Measurements from ENCODE around the gene LGALS7. TPM values are rescaled to one million over a fixed set of nuclear protein-coding genes. Genes with fewer than 3 reads are reported as not detected.
A peak's percentile ranks its signal among the peaks of the same experiment; 100 is the strongest.
"Not testable (repeated sequence)": the region's sequence is repeated elsewhere in the genome, so short reads cannot be mapped to it uniquely, and the experiment has no call there.

LGALS7 gene
- total RNA-seq, 2 experiments from 2014 or later, result not detected

DNA sequence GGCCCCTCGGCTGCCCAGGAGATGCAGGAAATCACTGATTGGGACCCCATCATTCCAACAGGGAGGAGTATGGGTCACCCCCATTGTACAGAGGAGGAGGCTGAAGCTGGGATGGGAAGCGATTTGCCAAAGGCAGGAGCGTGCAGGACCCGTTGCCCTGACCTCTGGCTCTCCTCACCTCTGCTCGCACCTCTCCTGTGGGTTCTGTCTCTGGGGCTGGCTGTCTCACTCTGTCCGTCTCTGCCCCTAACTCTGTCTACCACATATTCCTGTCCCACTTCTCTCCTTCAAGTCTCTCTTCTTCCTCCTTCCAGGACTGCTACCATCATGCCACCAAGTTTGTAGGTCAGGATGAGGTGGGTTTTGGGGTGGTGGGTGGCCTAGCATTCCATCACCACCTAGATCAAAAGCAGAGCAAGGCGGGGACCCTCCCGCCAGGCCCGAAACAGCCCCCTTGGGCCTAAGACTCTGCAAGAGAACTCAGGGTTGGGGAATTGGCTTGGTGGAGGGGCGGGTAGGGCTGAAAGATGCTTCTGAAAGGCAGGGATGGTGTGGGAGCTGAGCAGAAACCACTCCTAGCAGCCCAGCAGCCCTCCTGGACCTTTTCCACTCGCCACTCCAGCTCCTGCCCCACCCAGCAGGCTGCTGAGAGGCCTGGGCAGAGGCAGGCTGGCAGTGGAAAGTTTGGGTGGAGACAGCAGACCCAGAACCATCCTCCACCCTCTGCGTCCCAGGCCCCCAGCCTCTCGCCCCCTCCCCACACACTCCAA, 1.0 kb upstream of the LGALS7 start:
- Mint-ChIP-seq H3K36me3 (no peaks in the 10 kb centered on the region), H3K27me3 (peaks cover 4% of the 10 kb centered on the region), H3K27ac (no peak overlapping the region), H3K4me1 (peaks cover 8% of the 10 kb centered on the region), H3K9me3 (ENCODE audit: low read depth) (no peaks in the 10 kb centered on the region), H3K4me3 (no peak overlapping the region)
- ATAC-seq (no peak), DNase-seq (no peak)
- CTCF ChIA-PET, result interaction anchor here (1.4 kb wide), 1 partner anchor 25 kb away, joined by 4 read pairs; no protein-coding TSS in a partner anchor

DNA sequence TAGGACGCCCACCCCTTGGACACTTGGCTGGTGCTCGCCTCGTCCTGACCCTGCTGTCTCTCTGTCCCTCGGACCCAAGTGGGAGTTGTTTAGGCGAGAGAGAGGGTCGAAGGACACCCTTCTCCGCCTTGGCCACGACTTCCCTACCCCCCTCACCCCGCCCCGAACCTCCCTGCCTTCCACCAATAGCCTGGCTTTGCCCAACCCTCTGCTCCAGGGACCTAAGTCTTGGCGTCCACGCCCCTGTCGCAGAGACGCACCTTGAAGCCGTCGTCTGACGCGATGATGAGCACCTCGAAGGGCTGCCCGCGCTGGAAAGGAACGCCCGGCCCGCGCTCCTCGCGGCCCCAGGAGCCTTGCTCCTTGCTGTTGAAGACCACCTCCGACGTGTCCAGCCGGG, 1.7 kb downstream of the LGALS7 start:
- ATAC-seq, result not testable (repeated sequence)

DNA sequence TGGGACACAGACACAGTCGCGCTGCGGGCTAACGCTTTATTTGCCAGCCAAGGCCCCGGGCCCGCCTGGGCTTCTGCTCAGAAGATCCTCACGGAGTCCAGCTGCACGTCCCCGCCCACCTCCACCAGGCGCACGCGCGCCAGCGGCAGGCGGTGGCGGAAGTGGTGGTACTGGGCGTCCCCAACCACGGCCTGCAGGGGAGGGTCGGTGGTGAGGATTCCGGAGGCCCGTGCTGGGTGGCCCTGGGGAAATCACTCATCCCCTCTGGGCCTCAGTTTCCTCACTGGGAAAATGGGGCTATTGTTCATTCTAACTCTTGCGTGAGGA, 2.4 kb downstream of the LGALS7 start:
- CTCF ChIA-PET, result interaction anchor here (1.8 kb wide), 1 partner anchor 107 kb away, joined by 12 read pairs; the partner anchor contains the start of gene RINL
- H3K27me3 Mint-ChIP-seq; DNase-seq; H3K4me3 Mint-ChIP-seq; H3K9me3 Mint-ChIP-seq (ENCODE audit: low read depth); H3K36me3 Mint-ChIP-seq; H3K27ac Mint-ChIP-seq: not testable (repeated sequence)
- peaks cover 11% of the 10 kb centered on the region for H3K4me1 Mint-ChIP-seq
- peak; percentile 86 for ATAC-seq

More for the DNA sequence above, 1.7 kb downstream of the LGALS7 start:
- H3K27me3 Mint-ChIP-seq; H3K27ac Mint-ChIP-seq; DNase-seq; H3K9me3 Mint-ChIP-seq (ENCODE audit: low read depth); H3K4me3 Mint-ChIP-seq; CTCF ChIA-PET; H3K36me3 Mint-ChIP-seq: not testable (repeated sequence)
- H3K4me1 Mint-ChIP-seq, result peaks cover 11% of the 10 kb centered on the region

DNA sequence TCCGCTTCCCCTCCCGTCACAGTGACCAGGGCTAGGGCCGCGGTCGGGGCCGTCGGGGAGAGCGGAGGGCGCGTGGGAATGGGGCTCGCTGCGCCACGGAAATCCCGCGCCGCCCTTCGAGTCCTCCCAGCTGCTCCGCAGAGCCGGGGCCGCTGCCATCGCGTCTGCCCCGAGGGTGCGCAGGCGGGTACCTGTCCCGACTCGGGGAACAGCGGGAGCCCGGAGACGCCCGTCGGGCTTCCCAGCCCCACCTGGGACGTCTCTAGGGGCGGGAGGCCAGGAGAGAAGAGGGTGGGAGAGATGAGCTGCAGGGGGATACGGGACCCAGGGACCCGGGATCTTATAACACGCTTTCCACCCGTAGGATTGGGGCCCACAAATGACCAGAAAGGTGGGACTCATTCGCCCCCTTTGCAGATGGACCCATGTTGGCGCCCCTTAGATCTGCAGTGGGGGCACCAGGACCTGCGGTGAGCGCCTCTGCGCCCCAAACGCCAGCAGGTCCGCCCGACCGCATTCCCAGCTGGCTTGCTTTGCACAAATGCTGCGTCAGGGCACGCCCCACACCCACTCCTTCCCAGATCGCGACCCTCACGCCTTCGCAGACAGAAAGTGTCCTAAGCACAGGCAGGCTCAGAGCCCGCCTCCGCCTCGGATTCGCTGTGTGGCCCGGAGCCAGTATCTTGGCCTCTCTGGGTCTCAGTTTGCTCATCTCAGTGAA, 2.9 kb downstream of the LGALS7 start:
- not testable (repeated sequence) for H3K4me3 Mint-ChIP-seq; H3K9me3 Mint-ChIP-seq (ENCODE audit: low read depth); DNase-seq; H3K27me3 Mint-ChIP-seq; H3K36me3 Mint-ChIP-seq; H3K27ac Mint-ChIP-seq
- peak; percentile 10 for ATAC-seq
- peaks cover 10% of the 10 kb centered on the region for H3K4me1 Mint-ChIP-seq
- CTCF ChIA-PET, result interaction anchor here (0.9 to 1.8 kb wide), 15 partner anchors 13 to 368 kb away, joined by 3 to 12 read pairs (median 4); partner anchors contain the start of genes ECH1, FAM98C, RINL and SARS2

DNA sequence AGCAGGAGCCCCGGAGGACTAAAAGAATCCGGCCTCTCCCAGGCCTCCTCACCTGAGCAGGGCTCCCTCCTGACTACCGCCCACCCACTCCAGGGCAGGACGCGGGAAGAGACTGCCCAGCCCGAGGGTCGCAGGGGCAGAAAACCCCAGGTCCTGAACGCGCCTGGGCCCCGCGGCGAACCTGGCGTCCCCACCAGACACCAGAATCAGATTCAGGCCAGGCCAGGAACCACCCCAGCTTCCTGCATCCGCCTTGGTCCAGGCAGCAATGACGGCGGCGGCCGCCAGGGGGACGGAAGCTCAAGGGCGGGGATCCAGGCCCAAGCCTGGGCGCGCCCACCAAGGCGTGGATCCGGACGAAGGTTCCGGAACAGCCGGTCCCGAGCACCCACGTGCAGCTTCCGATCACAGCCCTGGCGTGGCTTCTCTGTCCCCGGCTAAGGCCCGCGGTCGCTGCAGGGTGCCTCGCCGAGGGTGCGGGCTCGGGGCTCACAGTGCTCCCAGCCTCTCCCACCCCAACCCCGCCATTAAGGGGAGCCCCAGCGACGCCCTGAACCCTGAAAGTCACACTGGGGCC, 3.6 kb downstream of the LGALS7 start:
- peak; percentile 90 for ATAC-seq
- CTCF ChIA-PET, result interaction anchor here (0.6 to 1.8 kb wide), 25 partner anchors 9 to 396 kb away, joined by 3 to 12 read pairs (median 3); partner anchors contain the start of genes ECH1, FAM98C, PSMD8 and RINL
- Mint-ChIP-seq H3K27ac (peak overlapping the region; percentile 56), H3K4me3 (peak overlapping the region; percentile 28), H3K4me1 (peaks cover 8% of the 10 kb centered on the region), H3K9me3 (ENCODE audit: low read depth) (no peaks in the 10 kb centered on the region), H3K27me3 (no peaks in the 10 kb centered on the region), H3K36me3 (no peaks in the 10 kb centered on the region)
- peak; percentile 91 for DNase-seq

DNA sequence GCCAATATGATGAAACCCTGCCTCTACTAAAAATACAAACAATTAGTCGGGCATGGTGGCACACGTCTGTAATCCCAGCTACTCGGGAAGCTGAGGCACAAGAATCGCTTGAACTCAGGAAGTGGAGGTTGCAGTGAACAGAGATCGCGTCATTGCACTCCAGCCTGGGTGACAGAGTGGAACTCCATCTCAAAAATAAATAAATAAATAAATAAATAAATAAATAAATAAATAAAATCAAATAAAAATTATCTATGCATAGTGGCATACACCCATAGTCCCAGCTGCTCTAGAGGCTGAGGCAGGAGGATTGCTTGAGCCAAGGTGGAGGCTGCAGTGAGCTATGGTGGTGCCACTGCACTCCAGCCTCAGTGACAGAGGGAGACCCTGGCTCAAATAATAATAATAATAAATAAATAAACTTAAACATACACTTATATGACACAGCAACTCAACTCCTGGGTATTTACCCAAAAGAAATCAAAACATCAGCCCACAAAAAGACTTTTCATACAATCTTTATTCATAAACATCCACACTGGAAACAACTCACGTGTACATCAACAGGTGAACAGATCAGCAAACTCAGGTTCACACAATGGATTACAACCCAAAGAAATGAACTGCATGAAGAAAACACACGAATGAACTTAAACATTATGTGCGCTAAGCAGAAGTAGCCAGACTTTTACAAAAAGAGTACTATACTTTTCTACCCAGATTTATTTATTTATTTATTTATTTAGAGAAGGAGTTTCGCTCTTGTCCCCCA, 6.9 kb downstream of the LGALS7 start:
- CTCF ChIA-PET, result no interaction called here
- no peaks in the 10 kb centered on the region for H3K9me3 Mint-ChIP-seq (ENCODE audit: low read depth)
- ATAC-seq (no peak), DNase-seq (no peak)
- peaks cover 8% of the 10 kb centered on the region for H3K4me1 Mint-ChIP-seq
- no peaks in the 10 kb centered on the region for H3K27me3 Mint-ChIP-seq
- no peak overlapping the region for H3K27ac Mint-ChIP-seq
- H3K36me3 Mint-ChIP-seq, result no peaks in the 10 kb centered on the region
- H3K4me3 Mint-ChIP-seq, result no peak overlapping the region

DNA sequence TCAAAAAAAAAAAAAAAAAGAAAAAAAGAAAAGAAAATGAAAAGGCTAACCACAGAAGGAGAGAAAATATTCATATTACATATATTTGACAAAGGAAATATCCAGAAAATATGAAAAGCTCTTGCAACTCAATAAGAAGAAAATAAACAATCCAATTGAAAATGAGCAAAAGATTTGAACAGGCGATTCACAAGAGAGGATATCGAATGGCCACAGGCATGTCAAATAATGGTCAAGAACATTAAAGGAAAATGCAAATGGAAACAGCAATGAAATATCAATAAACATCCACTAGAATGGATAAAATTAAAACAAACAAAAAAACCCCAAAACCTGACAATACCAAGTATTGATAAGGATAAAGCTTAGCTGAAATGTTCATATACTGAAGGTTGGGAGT, 8.1 kb downstream of the LGALS7 start:
- Mint-ChIP-seq H3K27me3 (no peaks in the 10 kb centered on the region), H3K4me1 (peaks cover 8% of the 10 kb centered on the region), H3K36me3 (no peaks in the 10 kb centered on the region), H3K4me3 (no peak overlapping the region), H3K27ac (no peak overlapping the region), H3K9me3 (ENCODE audit: low read depth) (no peaks in the 10 kb centered on the region)
- ATAC-seq, result no peak
- DNase-seq, result no peak
- CTCF ChIA-PET, result no interaction called here

DNA sequence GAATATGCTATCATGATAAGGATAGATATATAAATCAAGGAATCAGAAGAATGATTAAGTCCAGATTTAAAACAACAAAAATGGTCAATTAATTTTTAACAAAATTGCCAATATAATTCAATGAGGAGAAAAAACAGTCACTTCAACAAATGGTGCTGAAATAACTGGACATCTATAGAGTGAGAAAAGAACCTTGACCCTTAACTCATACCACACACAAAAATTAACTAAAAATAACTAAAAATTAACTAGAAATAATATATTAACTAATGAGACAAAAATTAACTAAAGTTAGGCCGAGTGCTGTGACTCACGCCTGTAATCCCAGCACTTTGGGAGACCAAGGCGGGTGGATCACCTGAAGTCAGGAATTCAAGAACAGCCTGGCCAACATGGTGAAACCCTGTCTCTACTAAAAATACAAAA, 9.5 kb downstream of the LGALS7 start:
- H3K36me3 Mint-ChIP-seq, result no peaks in the 10 kb centered on the region
- ATAC-seq, result no peak
- CTCF ChIA-PET, result interaction anchor here (0.5 kb wide), 1 partner anchor 356 kb away, joined by 3 read pairs; no protein-coding TSS in a partner anchor

DNA sequence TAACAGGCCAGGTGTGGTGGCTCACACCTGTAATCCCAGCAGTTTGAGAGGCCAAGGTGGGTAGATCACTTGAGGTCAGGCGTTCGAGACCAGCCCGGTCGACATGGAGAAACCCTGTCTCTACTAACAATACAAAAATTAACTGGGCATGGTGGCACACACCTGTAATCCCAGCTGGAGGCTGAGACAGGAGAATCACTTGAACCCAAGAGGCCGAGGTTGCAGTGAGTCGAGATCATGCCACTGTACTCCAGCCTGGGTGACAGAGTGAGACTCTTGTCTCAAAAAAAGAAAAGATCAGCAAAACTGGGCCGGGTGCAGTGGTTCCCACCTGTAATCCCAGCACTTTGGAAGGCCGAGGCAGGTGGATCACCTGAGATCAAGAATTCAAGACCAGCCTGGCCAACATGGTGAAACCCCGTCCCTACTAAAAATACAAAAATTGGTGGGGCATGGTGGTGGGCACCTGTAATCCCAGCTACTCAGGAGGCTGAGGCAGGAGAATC, 11.4 kb downstream of the LGALS7 start:
- CTCF ChIA-PET, result interaction anchor here (0.7 to 1.4 kb wide), 3 partner anchors 74 to 268 kb away, joined by 3 read pairs; no protein-coding TSS in a partner anchor
- H3K4me1 Mint-ChIP-seq, result not testable (repeated sequence)

More for the DNA sequence above, 9.5 kb downstream of the LGALS7 start:
- H3K4me1 Mint-ChIP-seq, result peaks cover 2% of the 10 kb centered on the region
- no peaks in the 10 kb centered on the region for H3K27me3 Mint-ChIP-seq
- H3K27ac Mint-ChIP-seq, result no peak overlapping the region
- no peak for DNase-seq
- H3K4me3 Mint-ChIP-seq, result no peak overlapping the region
- H3K9me3 Mint-ChIP-seq (ENCODE audit: low read depth), result no peaks in the 10 kb centered on the region

DNA sequence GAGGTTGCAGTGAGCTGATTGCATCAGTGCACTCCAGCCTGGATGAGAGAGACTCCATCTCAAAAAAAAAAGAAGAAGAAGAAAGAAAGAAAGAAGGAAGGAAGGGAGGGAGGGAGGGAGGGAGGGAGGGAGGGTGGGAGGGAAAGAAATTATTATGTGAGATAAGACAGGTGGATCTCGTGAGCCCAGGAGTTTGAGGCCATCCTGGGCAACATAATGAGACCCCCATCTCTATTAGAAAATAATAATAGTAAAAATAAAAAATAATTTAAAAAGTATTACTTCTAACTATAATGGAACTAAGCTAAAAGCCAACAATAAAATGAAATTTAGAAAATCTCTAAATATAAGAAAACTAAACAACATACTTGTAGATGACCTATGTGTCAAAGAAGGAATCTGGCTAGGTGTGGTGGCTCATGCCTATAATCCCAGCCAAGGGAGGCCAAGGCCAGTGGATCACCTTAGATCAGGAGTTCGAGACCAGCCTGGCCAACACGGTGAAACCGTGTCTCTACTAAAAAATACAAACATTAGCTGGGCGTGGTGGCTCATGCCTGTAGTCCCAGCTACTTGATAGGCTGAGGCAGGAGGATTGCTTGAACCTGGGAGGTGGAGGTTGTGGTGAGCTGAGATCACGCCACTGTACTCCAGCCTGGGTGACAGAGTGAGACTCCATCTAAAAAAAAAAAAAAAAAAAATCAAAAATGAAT, 12.4 kb downstream of the LGALS7 start:
- CTCF ChIA-PET, result interaction anchor here (0.7 to 1.4 kb wide), 5 partner anchors 9 to 269 kb away, joined by 3 to 4 read pairs (median 3); partner anchors contain the start of genes MRPS12 and SARS2
- H3K36me3 Mint-ChIP-seq; H3K27me3 Mint-ChIP-seq; H3K9me3 Mint-ChIP-seq (ENCODE audit: low read depth); H3K4me3 Mint-ChIP-seq; ATAC-seq; H3K27ac Mint-ChIP-seq; H3K4me1 Mint-ChIP-seq; DNase-seq: not testable (repeated sequence)

More for the DNA sequence above, 11.4 kb downstream of the LGALS7 start:
- H3K9me3 Mint-ChIP-seq (ENCODE audit: low read depth); H3K27me3 Mint-ChIP-seq; DNase-seq; H3K27ac Mint-ChIP-seq; H3K4me3 Mint-ChIP-seq; H3K36me3 Mint-ChIP-seq; ATAC-seq: not testable (repeated sequence)

DNA sequence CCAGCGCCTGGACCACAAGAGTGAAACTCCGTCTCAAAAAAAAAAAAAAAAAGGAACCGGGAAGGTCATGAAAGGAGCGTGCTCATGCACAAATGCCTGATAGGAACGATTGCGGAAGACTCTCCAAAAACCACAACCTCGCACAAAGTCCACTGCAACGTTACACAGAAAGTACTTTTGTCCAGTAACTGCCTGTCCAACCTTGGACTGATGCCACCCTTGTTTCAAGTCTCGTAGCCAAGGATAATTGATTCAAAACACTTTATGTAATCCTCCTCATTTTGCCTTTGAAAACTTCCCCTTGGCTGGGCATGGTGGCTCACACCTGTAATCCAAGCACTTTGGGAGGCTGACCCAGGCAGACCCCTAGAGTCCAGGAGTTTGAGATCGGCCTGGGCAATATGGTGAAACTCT, 13.7 kb downstream of the LGALS7 start:
- no peaks in the 10 kb centered on the region for H3K9me3 Mint-ChIP-seq (ENCODE audit: low read depth)
- ATAC-seq (no peak), DNase-seq (no peak)
- H3K27me3 Mint-ChIP-seq, result peaks cover 3% of the 10 kb centered on the region
- H3K4me3 Mint-ChIP-seq, result no peak overlapping the region
- no peak overlapping the region for H3K27ac Mint-ChIP-seq
- no peaks in the 10 kb centered on the region for H3K36me3 Mint-ChIP-seq
- CTCF ChIA-PET, result no interaction called here
- H3K4me1 Mint-ChIP-seq, result no peaks in the 10 kb centered on the region

DNA sequence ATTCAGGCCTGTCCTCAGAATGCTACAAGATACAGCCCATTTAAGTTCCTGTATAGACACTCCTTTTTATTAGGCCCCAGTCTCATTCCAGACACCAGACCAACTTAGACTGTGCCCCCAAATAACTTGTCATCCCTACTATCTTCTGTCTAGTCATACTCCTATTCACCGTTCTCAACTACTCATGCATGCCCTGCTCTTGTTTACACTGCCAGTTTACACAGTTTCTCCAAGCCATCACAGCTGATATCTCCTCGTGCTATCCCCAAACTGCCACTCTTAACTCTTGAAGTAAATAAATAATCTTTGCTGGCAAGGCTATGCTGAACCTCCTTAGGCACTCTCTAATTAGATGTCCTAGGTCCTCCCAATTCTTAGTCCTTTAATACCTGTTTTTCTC, 19.1 kb downstream of the LGALS7 start:
- H3K27me3 Mint-ChIP-seq, result peaks cover 18% of the 10 kb centered on the region
- H3K4me3 Mint-ChIP-seq; DNase-seq; H3K9me3 Mint-ChIP-seq (ENCODE audit: low read depth); H3K27ac Mint-ChIP-seq; H3K4me1 Mint-ChIP-seq; ATAC-seq; H3K36me3 Mint-ChIP-seq; CTCF ChIA-PET: not testable (repeated sequence)
